Stimulated activated CD4-positive, alpha-beta T cell treated with anti-CD3 and anti-CD28 coated beads, Interleukin-1b, Interleukin-23, amount 100 ng/mL, for 4 hours (primary cell): ENCODE results near the gene SUFU.
A peak's percentile ranks its signal among the peaks of the same experiment; 100 is the strongest.
"Not testable (repeated sequence)": the region's sequence is repeated elsewhere in the genome, so short reads cannot be mapped to it uniquely, and the experiment has no call there.

ENCODE experiments used
- DNase-seq, 2 donors: peaks; one replicate each; pipeline ENCODE4 v3.0.0-alpha.2; 2020; ENCODE audit warnings: low read depth in 2 of 2

The SUFU gene

DNA sequence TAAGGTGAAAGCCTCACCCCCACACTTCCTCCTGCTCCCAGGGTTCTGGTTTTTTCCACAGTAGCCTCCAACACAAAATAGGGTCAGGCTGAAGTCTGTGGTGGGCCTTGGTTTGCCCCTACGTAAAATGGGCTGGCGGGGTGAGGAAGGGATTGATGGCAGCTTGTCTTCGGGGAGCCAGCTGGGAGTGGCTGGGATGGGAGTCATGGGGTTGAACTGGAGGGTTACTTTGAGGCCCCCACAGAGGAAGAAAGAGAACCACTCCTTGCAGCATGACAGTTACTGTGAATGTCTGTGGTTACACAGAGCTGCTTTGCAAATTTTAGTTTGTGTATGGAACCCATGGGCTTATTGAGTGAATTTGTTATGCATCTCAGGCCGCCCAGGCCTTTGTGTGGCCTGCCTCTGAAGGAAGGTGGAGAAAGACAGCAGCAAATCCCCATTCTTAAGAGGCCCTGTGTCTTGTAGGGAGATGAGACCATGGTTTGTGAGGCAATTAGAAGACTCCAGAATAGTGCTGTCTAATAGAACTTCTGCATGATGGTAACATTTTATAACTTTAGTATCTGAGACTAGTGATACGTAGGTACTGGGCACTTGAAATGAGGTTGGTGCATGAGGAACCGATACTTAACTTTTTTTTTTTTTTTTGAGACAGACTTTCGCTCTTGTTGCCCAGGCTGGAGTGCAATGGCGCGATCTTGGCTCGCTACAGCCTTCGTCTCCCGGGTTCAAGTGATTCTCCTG is 148.6 kb downstream of the SUFU start:
- no peak for DNase-seq

DNA sequence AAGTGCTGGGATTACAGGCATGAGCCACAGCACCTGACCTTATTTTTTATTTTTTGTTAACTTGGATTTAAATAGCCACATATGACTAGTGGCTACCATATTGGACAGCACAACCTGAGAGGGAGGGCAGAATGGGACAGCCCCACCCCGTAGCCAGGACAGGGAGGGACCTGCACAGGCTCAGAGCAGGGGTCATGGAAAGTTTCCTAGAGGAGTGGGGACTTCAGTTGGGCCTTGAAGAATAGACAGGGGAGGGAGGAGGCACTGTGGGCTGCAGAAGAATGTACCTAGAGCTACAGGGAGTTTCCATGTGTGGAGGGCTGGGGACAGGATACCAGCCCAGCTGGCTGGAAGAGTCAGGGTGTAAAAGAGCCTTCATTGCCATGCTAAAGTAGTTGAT is 149.3 kb downstream of the SUFU start:
- DNase-seq: no peak

DNA sequence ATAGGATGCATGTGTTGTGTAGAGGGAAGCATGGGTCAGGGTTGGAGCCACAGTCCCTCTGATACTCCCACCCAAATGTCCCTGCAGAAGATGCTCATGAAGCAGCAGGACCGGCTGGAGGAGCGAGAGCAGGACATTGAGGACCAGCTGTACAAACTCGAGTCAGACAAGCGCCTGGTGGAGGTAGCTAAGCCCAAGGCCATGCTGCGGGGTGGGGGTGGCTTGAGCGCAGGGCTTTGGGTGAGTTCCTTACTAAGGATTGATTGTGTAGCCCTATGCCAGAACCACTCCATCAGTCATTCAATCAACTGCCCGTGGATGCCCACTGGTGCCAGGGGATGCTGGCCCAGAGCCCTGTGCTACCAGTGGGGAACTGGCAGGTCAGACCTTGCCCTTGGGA is 150.8 kb downstream of the SUFU start:
- no peak for DNase-seq

DNA sequence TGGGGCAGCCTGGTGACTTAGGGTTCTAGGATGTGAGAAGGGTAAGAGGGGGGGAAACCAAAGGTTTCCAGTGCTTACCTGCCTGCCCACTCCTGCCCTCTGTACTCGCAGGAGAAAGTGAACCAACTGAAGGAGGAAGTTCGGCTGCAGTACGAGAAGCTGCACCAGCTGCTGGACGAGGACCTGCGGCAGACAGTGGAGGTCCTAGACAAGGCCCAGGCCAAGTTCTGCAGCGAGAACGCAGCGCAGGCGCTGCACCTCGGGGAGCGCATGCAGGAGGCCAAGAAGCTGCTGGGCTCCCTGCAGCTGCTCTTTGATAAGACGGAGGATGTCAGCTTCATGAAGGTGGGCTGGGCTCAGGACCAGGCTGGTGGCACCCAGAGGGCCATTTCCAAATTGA is 151.2 kb downstream of the SUFU start:
- DNase-seq: no peak

DNA sequence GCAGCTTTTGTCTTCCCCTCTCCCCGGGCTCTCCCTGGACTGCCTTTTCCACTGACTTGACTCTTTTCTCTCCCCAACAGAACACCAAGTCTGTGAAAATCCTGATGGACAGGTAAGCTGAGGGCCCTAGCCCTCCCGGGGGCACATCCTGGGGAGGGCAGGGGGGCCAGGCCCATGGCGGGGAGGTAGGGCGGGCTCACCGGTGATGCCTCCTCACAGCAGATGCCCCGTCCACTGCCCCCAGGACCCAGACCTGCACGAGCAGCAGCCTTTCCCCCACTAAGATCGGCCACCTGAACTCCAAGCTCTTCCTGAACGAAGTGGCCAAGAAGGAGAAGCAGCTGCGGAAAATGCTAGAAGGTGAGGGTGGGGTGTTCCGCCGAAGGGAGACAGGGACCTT is 152.3 kb downstream of the SUFU start:
- DNase-seq: no peak

DNA sequence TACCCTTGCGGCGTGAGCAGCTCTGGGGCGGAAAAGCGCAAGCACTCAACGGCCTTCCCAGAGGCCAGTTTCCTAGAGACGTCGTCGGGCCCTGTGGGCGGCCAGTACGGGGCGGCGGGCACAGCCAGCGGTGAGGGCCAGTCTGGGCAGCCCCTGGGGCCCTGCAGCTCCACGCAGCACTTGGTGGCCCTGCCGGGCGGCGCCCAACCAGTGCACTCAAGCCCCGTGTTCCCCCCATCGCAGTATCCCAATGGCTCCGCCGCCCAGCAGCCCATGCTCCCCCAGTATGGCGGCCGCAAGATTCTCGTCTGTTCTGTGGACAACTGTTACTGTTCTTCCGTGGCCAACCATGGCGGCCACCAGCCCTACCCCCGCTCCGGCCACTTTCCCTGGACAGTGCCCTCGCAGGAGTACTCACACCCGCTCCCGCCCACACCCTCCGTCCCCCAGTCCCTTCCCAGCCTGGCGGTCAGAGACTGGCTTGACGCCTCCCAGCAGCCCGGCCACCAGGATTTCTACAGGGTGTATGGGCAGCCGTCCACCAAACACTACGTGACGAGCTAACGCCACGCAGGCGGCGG is 153.1 kb downstream of the SUFU start:
- DNase-seq: no peak

DNA sequence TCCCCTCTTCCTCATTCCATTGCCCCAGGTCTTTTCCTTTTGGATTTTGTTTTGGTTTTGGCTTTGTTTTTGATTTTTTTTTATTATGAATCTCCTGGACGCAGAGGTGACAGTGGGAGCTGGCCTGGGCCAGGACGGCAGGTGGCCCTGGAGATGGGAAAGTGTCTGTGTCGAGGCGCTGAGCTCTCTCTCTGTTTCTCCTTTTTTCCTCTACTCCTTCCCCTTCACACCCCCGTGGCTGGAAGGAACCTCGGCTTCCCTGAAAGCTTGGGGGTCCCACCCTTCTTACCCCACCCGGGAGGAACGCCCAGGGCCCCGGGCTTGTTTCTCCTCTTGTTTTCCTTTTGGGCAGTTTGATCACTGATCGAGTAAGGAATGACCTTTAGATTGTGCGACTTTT is 153.7 kb downstream of the SUFU start:
- DNase-seq: no peak

DNA sequence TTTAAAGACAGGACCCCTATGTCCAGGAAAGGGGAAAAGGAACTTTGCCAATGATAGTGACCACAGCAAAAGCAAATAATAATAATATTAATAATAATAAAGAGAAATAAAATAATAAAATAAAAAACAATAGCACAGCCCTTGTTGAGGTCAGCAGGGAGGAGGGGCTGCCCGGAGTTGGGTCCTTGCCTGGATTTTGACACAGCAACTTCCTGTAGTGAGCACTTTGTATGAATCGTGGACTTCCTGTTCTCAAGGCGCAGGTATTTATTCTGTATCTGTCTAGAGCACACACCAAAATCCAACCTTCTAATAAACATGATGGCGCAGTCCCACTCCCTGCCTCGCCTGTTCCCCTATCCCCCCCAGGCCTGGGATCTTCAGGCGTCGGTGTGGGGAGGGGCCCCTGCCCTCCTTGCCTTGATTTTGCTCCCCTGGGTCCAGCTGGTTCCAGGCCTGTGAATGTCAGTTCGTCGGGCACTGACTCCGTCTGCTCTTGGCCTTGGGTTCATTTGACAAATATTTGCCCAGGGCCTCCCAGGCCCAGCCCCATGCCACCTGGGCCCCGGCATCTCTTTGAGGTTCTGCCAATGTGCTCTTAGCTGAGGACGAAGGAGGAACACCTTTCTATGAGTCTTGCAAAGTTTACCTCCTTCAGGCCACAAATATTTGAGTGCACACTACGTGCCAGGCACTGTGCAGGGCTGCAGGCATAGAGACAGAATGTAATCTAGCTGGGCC is 154.4 kb downstream of the SUFU start:
- DNase-seq: no peak

DNA sequence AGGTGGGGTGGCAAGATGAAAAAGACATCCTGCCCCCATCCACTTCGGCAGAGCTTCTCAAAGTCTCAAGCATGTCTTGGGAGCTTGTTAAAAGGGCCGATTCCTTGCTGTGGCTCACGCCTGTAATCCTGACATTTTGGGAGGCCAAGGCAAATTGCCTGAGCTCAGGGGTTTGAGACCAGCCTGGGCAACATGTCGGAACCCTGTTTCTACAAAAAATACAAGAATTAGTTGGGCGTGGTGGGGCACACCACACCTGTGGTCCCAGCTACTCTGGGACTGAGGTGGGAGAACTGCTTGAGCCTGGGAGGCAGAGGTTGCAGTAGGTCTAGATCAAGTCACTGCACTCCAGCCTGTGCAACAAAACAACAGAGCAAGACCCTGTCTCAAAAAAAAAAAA is 155.0 kb downstream of the SUFU start:
- no peak for DNase-seq

DNA sequence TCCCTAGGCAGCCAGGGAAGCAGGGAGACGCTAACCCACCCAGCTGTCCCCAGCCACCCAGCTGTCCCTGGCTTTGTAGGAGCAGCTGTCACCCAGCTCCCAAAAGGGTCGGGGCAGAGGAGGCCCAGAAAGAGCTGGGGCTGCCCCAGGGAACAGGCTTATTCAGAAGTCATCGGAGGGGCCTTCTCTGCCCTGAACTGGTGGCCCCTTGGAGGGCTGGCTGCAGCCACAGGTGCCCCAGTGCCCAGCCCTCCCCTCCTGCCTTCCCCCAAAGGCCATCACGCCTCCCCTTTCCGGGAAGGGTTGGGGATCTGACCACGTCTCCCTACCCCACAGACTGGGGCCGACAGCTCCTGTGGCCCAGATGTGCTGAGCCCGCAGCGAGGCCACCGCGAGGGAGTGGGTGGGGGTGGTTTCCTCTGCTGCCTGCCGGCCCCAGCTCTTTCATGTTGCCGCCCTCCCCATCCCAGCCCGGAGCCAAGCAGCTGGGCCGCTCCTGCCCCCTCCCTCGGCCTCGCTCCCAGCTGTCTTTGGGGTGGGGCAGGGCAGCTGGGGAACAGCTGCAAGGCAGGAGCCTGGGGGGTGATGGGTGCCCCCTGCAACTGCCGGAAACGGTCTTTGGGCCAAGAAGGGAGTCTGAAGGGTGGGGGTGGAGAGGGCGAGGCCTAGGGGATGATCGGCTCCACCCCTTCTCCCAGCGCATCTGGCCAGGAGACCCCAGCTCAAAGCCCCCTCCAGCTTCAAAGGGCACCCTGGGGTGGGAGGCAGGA is 157.3 kb downstream of the SUFU start:
- peak; percentile 18 to 47 for DNase-seq

DNA sequence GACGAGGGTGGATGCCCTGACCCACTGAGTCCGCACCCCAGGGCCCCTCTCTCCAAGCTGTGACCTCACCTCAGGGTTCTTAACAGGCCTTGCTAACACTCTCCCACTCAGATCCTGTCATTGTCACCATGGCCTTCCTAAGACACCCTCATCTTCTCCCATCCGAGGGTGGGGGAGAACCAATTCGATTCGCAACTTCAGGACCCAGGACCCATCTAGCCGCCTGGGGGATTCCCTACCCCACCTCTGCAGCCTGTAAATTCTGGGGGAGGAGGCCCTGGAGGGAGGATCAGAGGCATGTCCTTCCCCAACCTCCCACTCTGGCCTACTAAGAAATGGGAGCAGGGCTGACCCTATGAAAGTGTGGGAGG is 157.9 kb downstream of the SUFU start:
- DNase-seq: no peak

DNA sequence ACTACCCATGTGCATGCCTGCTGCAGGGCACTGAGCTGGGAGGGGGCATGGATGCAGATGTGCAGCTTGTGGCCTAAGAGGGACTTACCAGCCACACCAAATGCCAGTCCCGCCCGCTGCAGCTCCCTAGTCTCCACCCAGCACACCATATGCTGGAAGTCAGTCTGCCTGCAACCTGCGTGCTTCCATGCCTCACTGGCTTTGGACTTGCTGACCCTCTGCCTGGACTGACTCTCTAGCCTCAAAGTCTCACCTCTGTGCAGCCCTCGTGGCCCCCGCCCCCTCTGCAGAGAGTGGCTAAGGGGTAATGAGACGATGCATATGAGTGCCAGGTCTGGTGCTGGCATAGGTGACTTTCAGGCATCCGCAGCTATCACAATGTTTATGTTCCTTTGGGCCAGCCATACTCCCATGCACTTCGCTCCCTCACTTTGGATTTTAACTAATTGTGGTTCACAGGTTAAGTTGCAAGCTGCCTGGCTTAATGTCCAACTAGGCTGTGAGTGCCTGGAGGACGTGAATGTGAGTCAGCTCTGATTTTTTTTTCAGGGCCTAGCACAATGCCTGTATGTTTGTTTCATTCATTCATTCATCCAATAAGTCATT is 162.2 kb downstream of the SUFU start:
- no peak for DNase-seq

DNA sequence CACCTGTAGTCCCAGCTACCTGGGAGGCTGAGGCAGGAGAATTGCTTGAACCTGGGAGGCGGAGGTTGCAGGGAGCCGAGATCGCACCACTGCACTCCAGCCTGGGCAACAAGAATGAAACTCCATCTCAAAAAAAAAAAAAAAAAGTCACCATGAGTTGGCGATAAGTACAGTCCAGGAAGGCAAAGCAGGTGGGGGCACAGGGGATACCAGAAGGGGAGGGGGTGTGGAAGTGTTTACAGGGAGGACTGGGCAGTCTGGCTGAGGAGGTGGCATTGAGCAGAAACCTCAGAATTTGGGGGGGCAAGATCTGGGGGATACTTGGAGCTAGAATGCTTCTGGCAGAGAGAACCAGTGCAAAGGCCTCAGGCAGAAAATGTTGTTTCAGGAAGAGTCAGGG is 163.6 kb downstream of the SUFU start:
- DNase-seq: not testable (repeated sequence)

DNA sequence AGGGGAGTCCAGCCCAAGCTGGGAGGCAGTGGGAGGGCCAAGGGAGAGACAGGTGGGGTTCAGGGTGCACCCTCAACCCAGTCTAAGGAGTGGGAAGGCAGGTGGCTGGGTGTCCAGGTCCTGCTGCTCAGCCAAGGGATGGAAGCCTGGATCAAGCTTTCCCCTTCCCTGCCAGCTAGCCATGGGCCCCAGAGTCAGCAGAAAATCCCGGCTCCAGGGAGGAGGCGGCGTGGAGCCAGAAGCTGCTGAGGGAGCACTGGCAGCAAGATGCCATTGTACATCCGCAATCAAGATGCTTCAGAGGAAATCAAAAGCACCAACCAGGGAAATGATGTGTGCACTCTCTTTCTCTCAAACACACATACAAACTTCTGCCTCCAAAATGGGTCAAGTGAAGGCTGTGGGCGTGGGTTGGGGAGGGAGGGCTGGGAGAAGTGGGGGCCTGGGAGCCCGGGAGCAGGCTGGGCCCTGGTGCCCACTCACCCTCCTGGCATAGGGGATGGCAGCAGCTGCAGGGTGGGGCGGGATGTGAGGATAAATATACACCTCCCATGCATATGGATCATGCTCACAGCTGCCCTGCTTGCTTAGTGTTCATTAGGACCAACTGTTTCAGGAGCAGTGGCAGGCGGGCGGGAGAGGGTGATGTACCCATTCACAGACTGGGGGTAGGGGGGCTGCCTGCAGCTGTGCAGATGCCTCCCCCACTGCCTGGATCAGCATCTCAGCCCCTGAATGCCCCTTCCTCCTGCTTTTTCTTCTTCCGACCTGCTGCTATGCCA is 164.7 kb downstream of the SUFU start:
- no peak for DNase-seq

DNA sequence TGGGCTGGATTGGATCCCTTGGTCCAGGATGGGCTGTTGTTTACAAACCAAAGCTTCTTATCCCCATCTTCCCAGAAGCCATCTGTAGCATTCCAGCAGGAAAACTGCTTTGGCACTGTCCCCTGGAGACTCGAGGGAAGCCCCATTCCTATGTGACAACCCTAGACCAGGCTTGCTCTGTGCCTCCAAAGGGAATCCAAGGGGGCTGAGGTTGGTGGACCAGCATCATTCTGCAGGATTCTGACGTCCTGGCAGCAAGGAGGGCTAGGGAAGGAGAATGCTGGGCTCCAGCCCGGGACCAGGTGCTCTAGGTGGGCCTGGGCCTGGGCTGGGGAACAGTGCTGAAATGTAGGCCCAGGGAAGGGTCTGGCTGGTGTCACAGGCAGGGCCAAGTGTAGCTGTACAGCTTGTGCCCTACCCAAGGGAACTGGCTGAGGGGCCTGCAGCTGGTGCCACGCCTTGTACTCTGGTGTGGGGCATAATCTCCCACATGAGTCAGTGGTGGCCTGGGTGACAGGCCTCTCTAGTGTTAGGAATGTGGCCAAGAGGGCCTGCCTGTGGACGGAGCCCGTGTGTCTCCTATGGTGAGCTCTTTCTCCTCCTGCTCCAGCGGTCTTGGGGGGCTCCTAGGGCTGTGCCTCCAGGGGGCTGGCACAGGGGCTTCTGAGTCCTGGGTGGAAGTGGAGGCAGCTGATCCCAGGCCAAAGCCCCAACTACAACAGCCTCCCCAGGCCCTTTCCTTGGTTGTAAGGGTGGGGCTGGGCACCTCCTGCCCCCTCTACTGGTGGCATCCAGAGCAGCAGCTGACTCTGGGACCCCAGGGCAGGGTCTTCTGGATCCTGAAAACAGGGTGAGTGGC is 165.7 kb downstream of the SUFU start:
- no peak for DNase-seq

DNA sequence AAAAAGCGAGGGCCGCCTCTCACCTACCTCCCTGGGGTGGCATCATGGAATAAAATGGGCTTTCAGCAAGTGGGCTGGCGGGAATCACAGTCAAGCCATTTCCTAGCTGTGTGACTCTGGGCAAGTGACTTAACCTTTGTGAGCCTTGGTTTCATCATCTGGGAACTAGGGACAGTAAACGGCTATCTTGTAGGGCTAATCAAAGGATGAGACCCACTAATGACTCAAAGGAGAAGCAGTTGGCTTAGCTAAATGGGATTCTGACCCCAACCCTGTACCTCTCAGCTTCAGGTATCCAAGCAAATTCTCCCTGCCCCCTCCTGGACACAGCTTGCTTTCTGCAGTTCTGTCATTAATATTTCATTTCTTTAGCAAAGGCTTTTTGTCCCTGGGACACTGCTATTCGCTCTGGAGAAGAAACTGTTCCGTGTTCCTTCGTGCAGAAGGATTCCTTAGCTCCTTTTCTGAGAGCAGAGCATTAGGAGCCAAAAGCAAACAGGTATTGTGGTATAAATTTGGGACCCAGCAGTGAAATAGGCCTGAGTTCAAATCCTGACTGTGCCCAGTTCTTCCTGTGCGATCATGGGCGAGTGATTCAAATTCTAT is 166.4 kb downstream of the SUFU start:
- no peak for DNase-seq

DNA sequence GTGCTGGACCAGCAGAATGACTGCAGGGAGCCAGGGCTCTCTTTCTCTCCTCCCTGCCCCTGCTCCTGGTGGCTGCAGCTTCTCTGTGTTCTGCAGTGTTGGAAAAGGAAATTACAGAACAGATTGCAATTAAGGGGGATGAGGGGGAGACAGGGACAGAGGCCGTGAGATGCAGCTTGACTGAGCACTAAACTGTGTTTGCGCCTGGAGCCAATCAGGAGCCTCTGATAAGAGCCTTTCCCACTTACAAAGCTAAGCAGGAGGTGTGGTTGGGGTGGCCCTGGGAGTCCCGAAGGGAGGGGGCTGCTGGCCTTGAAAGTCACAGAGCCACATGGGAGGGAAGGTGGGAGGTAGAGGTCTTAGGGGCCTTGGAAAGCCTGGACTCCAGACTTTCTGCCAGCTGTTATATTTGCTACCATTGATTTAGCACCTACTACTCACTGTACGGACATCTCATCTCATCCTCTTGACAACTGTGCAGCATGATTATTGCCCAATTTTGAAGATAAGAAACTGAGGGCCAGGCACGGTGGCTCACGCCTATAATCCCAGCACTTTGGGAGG is 167.2 kb downstream of the SUFU start:
- DNase-seq: no peak

DNA sequence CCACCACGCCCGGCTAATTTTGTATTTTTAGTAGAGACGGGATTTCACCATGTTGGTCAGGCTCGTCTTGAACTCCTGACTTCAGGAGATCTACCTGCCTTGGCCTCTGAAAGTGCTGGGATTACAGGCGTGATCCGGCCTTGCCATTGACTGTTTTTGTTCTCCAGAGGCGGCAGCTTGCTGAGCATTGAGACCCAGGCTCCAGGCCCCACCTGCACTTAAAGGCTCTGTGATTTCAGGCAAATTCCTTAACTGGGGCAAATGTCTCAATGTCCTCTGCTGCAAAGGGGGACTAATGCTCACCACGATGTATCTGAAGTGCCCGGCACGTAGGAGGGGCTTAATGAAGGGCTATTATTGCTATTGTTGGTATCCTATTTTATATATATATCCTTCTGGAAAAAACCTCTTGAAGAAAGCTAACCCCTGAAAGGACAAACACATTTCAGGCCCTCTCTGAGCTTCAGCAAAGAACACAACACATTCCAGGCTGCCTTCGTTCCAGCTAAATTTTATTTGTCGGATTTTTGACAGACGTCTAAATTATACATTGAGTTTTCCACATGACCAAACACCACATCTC is 169.6 kb downstream of the SUFU start:
- DNase-seq: no peak
